Breast epithelium (tissue), 4 donors: Measurements from ENCODE around the gene NRROS. TPM values are rescaled to one million over a fixed set of nuclear protein-coding genes. Genes with fewer than 3 reads are reported as not detected.
A peak's percentile ranks its signal among the peaks of the same experiment; 100 is the strongest.

Source experiments
- DNase-seq, 2 donors: peaks; one replicate each; pipeline ENCODE4 v3.0.0-alpha.2; 2019; ENCODE audit warnings: low spot score in 2 of 2
- H3K27ac ChIP-seq, 2 donors: fragments of 200-600 bp; sonication (generic) in 1 of 2; one replicate each; pipeline ENCODE4 v1.5.1; 2016 to 2019; ENCODE audit warnings: mild to moderate bottlenecking in 1 of 2
- H3K27me3 ChIP-seq, 2 donors: fragments of 200-600 bp; sonication (generic) in 1 of 2; one replicate each; pipeline versions ENCODE4 v1.5.1 to v1.6.0; 2017 to 2019; ENCODE audit warnings: control low read depth in 1 of 2, mild to moderate bottlenecking in 1 of 2
- H3K36me3 ChIP-seq: fragments of 200-600 bp; one replicate; pipeline ENCODE4 v1.5.1; 2019
- H3K4me1 ChIP-seq, 2 donors: fragments of 200-600 bp; sonication (generic); one replicate each; pipeline ENCODE4 v1.5.1; 2016 to 2019; ENCODE audit warnings: control low read depth in 1 of 2
- H3K4me3 ChIP-seq, 3 donors: fragments of 200-600 bp; sonication (generic); 1 replicate in 2 of 3; 2 replicates in 1 of 3; pipeline ENCODE4 v1.5.1; 2016 to 2019; ENCODE audit warnings: mild to moderate bottlenecking in 3 of 3, moderate library complexity in 2 of 3
- H3K9me3 ChIP-seq, 2 donors: fragments of 200-600 bp; sonication (generic) in 1 of 2; one replicate each; pipeline ENCODE4 v1.5.1; 2016 to 2019; ENCODE audit warnings: control low read depth in 1 of 2
- CTCF ChIP-seq, 3 donors: fragments of 450-650 bp; IDR thresholded peaks; one replicate each; pipeline ENCODE4 v1.5.1; 2016 to 2017; ENCODE audit warnings: antibody characterized with exemption in 3 of 3, mild to moderate bottlenecking in 3 of 3, moderate library complexity in 3 of 3
- POLR2A ChIP-seq: fragments of 450-650 bp; IDR thresholded peaks from one replicate; pipeline ENCODE4 v1.6.1; 2016; ENCODE audit warnings: antibody characterized with exemption, mild to moderate bottlenecking, moderate library complexity
- POLR2AphosphoS5 ChIP-seq, 3 donors: sonication (generic); formaldehyde crosslinking; IDR thresholded peaks; one replicate each; pipeline ENCODE4 v1.6.1; 2017; ENCODE audit warnings: antibody characterized with exemption in 3 of 3
- intact Hi-C: fragments of 100-400 bp; cut with DNase I; formaldehyde crosslinking; loops from one replicate; pipeline ENCODE4 v1.15.1; 2023; ENCODE audit warnings: low total_unique reads
- total RNA-seq, 3 donors: library from RNA; depleted of rRNA; stranded (reverse); fragments of >200 nt; gene quantifications; one replicate each; pipeline ENCODE4 v1.1.0, GENCODE V29; 2016

Gene NRROS
- total RNA-seq, 3 donors from 2014 or later: 3.2 to 13.9 (median 4.3) TPM

DNA sequence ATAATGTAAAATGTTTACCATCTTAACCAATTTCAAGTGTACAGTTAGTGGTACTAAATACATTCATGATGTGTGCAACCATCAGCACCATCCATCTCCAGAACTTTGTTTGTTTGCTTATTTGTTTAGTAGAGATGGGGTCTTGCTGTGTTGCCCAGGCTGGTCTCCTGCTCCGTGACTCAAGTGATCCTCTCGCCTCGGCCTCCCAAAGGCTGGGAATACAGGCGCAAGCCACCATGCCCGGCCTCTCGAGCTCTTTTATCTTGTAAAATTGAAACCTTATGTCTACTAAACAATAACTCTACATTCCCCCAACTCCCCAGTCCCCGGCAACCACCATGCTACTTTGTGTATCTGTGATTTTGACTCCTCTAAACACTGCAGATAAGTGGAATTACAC, 39.1 kb upstream of the NRROS start:
- TF ChIP-seq POLR2AphosphoS5 (IDR thresholded peaks at IDR 0.05): no peak
- no peak for TF ChIP-seq POLR2A
- no peak for TF ChIP-seq CTCF (IDR thresholded peaks at IDR 0.05)
- Histone ChIP-seq H3K27me3 (peaks cover 0 to 5% of the 10 kb centered on the region in 2 donors), H3K9me3 (no peaks in the 10 kb centered on the region), H3K4me1 (no peaks in the 10 kb centered on the region), H3K27ac (no peak overlapping the region), H3K36me3 (no peaks in the 10 kb centered on the region), H3K4me3 (no peak overlapping the region)
- no peak for DNase-seq
- intact Hi-C loops: no loop called here

- Histone ChIP-seq H3K27ac (no peak overlapping the region), H3K4me1 (no peaks in the 10 kb centered on the region), H3K36me3 (no peaks in the 10 kb centered on the region), H3K9me3 (no peaks in the 10 kb centered on the region), H3K4me3 (no peak overlapping the region), H3K27me3 (no peaks in the 10 kb centered on the region)
- intact Hi-C loops: no loop called here
- DNase-seq: no peak
- TF ChIP-seq POLR2AphosphoS5 (IDR thresholded peaks at IDR 0.05): no peak
- TF ChIP-seq CTCF (IDR thresholded peaks at IDR 0.05): no peak
- no peak for TF ChIP-seq POLR2A
Measured at GRCh38 chr3:196602673-196603072, 36.8 kb upstream of the NRROS start.

DNA sequence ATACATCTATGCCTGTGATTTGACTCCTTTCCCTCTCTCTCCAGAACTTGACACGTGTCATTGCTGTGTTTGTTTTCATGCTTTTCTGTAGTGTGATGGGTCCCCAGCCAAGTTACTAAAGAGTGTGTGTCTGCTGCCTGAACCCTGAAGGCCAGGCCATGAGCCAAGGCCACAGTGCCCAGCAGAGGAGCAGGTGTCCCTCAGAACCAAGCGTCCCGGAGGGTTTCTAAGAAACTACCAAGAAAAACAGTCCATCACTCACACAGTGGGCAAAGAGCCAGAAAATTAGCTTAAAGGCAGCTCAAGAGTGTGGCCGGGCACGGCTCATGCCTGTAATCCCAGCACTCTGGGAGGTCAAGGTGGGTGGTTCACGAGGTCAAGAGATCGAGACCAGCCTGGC, 35.8 kb upstream of the NRROS start:
- Histone ChIP-seq H3K27me3 (no peaks in the 10 kb centered on the region), H3K27ac (no peak overlapping the region), H3K9me3 (no peaks in the 10 kb centered on the region), H3K4me1 (no peaks in the 10 kb centered on the region), H3K36me3 (no peaks in the 10 kb centered on the region), H3K4me3 (no peak overlapping the region)
- intact Hi-C loops: no loop called here
- DNase-seq: no peak
- TF ChIP-seq POLR2AphosphoS5 (IDR thresholded peaks at IDR 0.05) (no peak), POLR2A (no peak), CTCF (IDR thresholded peaks at IDR 0.05) (no peak)

DNA sequence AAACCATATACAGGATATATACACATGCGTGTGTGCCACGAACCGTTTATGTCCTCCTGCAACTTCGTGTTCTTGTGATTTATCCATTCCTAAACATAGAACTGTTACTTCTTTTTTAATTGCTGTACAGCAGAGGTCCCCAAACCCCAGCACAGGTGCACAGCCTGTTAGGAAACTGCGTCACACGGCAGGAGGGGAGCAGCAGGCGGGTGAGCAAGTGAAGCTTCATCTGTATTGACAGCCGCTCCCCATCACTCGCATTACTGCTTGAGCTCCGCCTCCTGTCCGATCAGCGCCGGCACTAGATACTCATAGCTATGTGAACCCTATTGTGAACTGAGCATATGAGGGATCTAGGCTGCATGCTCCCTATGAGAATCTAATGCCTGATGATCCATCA, 34.9 kb upstream of the NRROS start:
- intact Hi-C loops: no loop called here
- Histone ChIP-seq H3K4me1 (no peaks in the 10 kb centered on the region), H3K27ac (no peak overlapping the region), H3K27me3 (no peaks in the 10 kb centered on the region), H3K9me3 (no peaks in the 10 kb centered on the region), H3K36me3 (no peaks in the 10 kb centered on the region), H3K4me3 (no peak overlapping the region)
- DNase-seq: no peak
- TF ChIP-seq POLR2A: no peak
- TF ChIP-seq POLR2AphosphoS5 (IDR thresholded peaks at IDR 0.05): no peak

DNA sequence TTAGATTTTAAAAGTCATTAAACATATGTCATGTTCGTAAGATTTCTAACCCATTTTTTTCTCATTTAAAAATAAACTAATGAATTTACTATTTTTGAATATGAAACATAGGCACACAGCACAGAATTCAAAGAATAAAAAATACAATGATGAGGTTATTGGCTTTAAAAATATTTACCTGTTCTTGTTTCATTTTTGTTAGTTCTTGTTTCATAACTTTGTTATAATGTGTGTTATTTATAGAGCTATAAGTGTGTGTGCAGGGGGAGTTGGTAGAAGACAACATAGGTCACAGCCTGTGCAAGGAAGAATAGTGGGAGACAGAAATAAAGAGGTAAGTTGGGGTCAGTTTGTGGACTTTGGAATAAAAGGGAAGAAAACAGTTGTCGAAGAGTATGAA, 30.8 kb upstream of the NRROS start:
- no peak overlapping the region for H3K27ac ChIP-seq
- TF ChIP-seq POLR2AphosphoS5 (IDR thresholded peaks at IDR 0.05): no peak
- no peak for TF ChIP-seq POLR2A
- no peak for TF ChIP-seq CTCF (IDR thresholded peaks at IDR 0.05)
- H3K27me3 ChIP-seq: no peaks in the 10 kb centered on the region
- H3K36me3 ChIP-seq: no peaks in the 10 kb centered on the region
- DNase-seq: no peak
- H3K4me3 ChIP-seq: no peak overlapping the region
- intact Hi-C loops: loop anchor here (1.0 kb wide), 1 partner anchor 13 kb away; no protein-coding TSS in a partner anchor
- H3K4me1 ChIP-seq: no peaks in the 10 kb centered on the region
- no peaks in the 10 kb centered on the region for H3K9me3 ChIP-seq

DNA sequence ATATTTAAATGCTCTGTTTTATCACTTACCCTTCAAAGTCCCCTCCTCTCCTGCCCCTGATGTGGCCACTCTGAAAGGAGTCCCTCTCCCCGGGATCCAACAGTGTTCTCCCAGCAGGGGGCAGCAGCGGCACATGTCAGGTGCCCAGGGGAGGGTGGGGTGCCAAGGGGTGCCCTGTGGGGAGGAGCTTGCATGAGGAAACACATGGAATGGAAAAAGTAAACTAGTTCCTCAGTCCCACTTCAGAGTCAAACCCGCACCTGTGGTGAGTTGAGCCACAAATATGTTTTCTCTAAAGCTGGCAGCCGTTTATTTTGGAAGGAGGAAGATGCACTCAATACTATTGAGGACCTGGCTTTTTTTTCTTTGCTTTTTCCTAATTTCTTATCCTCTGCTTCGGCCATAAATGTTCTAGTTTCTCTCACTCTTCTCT, 30.1 kb upstream of the NRROS start:
- Histone ChIP-seq H3K36me3 (no peaks in the 10 kb centered on the region), H3K4me3 (no peak overlapping the region), H3K27me3 (no peaks in the 10 kb centered on the region), H3K9me3 (no peaks in the 10 kb centered on the region), H3K4me1 (no peaks in the 10 kb centered on the region), H3K27ac (no peak overlapping the region)
- intact Hi-C loops: loop anchor here (1.0 kb wide), 1 partner anchor 12 kb away; no protein-coding TSS in a partner anchor
- TF ChIP-seq POLR2AphosphoS5 (IDR thresholded peaks at IDR 0.05) (peak in 2 of 3 donors; percentile 11 to 63), POLR2A (no peak), CTCF (IDR thresholded peaks at IDR 0.05) (peak; percentile 58 to 81 (median 74))
- peak; percentile 85 to 88 for DNase-seq
